HG03159 (cell line): Measurements from ENCODE around the gene LBX1.
A peak's percentile ranks its signal among the peaks of the same experiment; 100 is the strongest.

Experiments used
- ATAC-seq: cut with Tn5 transposase; IDR thresholded peaks from one replicate; pipeline ENCODE4 v1.9.1; 2021; ENCODE audit warnings: mild to moderate bottlenecking, moderate library complexity; ENCODE audit not compliant: unreplicated experiment

LBX1 gene, protein sequence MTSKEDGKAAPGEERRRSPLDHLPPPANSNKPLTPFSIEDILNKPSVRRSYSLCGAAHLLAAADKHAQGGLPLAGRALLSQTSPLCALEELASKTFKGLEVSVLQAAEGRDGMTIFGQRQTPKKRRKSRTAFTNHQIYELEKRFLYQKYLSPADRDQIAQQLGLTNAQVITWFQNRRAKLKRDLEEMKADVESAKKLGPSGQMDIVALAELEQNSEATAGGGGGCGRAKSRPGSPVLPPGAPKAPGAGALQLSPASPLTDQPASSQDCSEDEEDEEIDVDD

GRCh38 chr10:101229266-101230182 is at the start of gene LBX1:
TSS of gene LBX1 (minus strand) at chr10:101229463. CDS start at chr10:101228815, 648 bp downstream.
- ATAC-seq, result no peak

DNA sequence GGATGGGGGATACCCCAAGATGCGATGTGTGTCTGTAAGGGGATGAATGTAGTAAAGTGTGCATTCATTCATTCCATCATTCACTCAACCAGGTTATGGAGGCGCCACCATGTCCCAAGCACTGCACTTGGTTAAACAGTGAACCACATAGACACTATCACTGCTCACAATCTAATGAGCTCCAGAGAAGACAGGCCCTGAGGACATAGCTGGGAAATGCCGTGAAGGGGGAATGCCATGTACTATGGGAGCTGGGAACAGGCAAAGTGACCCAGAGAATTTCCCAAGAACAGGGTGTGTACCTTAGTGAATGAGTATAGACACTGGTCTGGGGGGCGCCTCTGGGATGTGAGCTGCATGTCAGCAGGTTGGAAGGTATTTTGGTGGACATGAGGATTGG is 44.5 kb upstream of the LBX1 start:
- ATAC-seq, result no peak

GRCh38 chr10:101273330-101273729 is 44.1 kb upstream of the LBX1 start:
- no peak for ATAC-seq

- ATAC-seq, result peak; percentile 63
Observed at GRCh38 chr10:101272229-101272868, 43.1 kb upstream of the LBX1 start.

- no peak for ATAC-seq
Observed at GRCh38 chr10:101270763-101271162, 41.5 kb upstream of the LBX1 start.

- ATAC-seq, result no peak
Observed at GRCh38 chr10:101267776-101268175, 38.5 kb upstream of the LBX1 start.

- ATAC-seq, result no peak
Observed at GRCh38 chr10:101267290-101267680, 38.0 kb upstream of the LBX1 start.

DNA sequence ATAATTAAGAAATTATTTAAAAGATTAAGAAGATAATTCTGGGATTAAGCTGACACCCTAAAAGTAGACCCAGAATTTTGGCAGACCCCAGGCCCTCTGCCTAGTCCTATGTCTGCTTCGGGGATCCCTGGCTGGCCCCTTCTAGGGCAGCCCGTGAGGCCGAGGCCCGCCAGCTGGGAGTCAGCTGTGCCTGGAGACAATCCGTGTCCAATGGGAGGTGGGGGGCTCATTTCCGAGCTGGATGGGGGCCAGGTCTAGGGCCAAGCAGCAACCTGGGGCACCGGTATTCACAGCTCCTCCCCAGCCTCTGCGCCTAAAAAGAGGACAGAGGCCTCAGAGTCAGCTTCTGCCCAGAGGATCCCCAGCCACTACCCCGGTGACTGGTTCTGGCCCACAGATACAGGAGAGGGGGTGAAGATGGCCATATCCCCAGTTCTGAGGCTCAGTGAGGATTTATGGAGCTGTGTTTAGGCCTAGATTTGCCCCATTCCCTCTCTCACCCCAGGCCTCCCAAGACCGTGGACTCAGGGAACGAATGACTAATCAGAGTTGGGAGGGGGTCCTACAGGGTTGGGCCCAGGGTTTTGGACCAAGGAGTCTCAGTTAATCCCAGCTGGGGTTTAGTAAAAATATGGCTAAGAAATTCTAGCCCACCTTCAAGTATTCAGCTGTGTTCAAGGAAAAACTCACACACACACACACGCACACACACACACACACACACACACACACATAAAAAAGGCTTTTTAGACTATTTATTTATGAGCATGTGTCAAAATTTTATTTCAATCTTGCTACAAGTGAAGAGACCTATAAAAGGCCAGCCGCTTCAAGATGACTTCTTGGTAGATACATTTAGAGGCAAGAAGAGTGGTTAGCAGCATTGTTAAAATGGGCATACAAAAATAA is 37.4 kb upstream of the LBX1 start:
- no peak for ATAC-seq

DNA sequence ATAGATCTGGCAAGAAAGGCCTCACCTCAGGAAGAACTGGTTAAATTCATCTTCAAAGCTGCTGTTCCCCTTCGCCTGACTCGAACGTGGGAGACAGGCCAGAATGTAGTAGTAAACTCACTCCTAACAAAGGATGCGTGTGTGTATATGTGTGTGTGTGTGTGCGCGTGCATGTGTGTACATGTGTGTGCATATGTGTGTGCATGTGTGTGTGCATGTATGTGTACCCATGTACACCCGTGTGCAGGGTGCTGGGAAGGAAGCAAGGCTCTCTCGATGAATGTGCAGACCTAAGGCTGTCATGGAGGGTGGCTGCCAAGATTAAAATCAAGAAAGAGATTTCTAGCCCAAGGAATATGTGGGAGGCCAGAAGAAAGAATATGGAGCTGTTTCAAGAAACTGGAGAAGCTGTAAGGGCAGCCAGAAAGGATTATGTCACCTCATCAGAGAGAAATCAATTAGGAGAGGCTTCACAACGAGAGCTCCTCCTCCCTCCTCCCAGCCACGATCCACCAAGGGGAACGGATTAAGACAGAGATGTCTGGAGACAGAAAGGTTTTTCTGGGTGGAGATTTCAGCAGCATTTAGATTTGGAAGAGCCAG is 34.0 kb upstream of the LBX1 start:
- ATAC-seq, result no peak

DNA sequence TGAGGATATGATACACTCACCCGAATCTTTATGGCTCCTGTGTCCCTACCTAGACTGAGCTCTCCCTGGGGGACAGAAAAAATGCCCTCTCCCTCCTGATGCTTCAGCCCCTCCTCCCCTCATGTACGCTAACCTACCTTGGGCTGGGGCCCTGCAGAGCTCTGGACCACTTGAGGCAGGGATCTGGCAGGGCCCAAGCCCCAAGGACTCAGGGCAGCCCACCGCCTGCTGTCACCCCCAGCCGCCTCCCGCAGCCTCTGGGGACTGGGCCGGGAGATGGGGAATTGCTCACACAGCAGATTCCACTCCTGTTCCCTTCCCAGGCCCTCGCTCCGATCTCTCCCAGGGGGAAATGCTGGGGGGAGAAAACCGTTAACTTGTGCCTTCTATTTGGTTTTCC is 32.9 kb upstream of the LBX1 start:
- no peak for ATAC-seq

GRCh38 chr10:101261702-101262101 is 32.4 kb upstream of the LBX1 start:
- no peak for ATAC-seq

GRCh38 chr10:101260764-101261481 is 31.7 kb upstream of the LBX1 start:
- ATAC-seq, result no peak

DNA sequence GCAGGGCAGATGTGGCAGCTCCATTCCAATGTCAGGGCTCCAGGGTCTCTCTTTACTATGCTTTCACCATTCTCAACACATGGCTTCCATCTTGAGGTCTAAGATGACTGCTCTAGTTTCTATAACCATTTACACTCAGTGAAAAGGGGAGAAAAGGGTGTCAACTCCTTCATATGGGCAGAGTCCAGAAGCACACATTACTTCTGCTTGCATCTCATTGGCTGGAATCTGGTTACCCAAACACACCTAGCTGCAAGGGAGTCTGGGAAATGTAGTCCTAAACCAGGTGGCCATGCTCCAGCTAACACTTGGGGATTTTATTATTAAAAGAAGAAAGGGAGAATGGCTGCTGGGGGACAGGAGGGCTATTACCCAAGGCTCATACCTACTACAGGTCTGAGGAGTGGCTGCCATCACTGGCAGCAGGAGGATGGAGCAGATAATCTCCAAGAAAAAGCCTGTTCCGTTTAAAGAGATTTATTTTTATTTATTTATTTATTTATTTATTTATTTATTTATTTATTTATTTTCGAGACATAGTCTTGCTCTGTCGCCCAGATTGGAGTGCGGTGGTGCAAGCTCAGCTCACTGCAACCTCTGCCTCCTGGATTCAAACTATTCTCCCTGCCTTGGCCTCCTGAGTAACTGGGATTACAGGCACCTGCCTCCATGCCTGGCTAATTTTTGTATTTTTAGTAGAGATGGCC is 29.1 kb upstream of the LBX1 start:
- no peak for ATAC-seq

GRCh38 chr10:101257491-101257890 is 28.2 kb upstream of the LBX1 start:
- no peak for ATAC-seq

- ATAC-seq, result no peak
Observed at GRCh38 chr10:101257084-101257483, 27.8 kb upstream of the LBX1 start.

GRCh38 chr10:101256387-101256786 is 27.1 kb upstream of the LBX1 start:
- no peak for ATAC-seq

DNA sequence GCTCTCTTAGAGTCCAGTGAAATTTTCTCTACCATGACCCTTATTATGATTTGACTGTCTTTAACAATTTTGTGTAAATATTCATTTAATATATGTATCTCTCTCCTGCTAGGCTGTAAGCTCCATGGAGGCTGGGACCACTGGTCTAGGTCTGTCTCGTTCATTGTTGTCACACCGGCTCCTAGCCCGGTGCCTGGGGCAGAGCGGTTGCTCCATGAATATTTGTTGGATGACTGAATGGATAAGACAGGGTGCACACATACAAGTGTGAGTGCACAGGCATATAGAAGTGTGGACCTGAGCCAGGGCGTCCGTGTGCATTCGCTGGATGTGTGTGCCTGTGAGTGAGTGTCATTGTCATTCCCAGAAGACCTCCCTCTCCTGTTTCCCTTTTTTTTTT is 20.9 kb upstream of the LBX1 start:
- ATAC-seq, result no peak

DNA sequence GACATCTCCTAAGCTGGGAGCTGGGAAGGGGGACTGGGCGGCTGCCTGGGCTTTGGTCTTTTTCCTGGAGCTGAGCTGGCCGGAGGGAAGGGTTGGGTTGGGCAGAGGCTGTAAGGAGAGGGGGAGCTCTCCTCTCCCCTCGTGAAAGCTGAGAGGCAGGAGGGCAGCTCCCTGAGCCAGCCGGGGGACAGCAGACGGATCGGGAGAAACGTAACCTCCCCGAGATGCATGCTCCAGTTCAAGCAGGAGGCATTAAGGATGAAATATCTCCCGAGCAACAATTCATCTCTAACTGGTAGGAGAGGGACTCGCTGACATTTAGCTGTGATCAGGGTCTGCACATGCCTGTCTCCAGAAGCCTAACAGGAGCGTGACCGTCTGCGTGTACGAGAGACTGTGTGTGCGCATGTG is 19.9 kb upstream of the LBX1 start:
- ATAC-seq, result no peak

DNA sequence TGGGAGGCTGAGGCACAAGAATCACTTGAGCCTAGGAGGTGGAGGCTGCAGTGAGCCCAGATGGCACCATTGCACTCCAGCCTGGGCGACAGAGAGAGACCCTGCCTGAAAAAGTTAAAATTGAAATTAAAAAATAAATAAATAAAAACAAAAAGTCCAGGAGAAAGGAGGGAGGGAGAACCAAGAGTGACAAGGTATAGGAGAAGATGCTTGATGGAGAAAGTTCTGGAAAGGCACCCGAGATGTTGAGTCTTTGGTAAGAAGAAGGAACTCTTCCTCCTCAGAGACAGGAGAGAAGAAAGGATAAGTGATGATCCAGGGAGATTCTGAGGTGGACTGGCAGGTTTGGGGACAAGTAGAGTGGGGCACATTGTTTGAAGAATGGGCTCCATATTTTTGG is 17.4 kb upstream of the LBX1 start:
- ATAC-seq, result no peak
